DMS153 treated with DMSO at 0.1 percent for 48 hours (cell line): ENCODE data around the gene MYO9B.

Experiments
- DNase-seq: peaks from one replicate; lab custom pipeline; 2025; ENCODE audit not compliant: unreplicated experiment; lab: John Stamatoyannopoulos, UW

Gene MYO9B

GRCh38 chr19:17058236-17058635 lies 17.3 kb upstream of the MYO9B start:
- DNase-seq: no peak

GRCh38 chr19:17060802-17061201 lies 14.8 kb upstream of the MYO9B start:
- DNase-seq: no peak

GRCh38 chr19:17061205-17061604 lies 14.4 kb upstream of the MYO9B start:
- DNase-seq: no peak

- DNase-seq: no peak
Observed at GRCh38 chr19:17061691-17062090, 13.9 kb upstream of the MYO9B start.

DNA sequence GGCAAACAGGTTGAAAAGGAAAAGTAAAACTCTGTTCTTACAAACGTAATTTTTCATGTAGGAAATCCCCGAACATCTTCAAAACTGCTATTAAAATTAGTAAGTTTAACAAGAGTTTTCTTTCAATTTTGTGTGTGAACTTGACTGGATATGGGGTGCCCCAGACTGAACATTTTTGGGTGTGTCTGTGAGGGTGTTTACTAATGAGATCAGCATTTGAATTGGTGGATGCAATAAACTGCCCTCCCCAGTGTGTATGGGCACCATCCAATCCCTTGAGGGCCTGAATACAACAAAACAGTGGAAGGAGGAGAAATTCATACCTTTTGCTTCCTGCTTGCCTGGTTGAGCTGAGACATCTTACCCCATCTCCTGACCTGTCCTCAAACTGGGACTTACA lies 12.1 kb upstream of the MYO9B start:
- DNase-seq: no peak

DNA sequence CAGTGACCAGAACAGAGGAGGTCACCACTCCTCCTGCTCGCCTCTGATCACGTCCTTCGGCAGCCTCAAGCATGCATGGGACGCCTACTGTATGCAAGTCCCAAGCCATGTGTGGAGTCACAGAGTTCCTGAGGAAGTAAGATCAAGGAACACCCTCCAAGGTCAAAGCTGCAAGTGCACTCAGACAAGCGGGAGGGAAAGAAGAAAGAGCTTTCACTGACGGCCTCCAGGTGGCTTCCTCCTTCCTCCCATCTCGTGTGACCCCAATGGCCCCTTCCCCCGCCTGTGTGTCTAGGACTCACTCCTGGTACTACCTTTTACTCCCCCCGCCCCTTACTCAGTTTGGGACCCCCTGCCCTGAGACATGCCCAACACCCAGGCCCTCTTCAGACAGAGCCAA lies 6.4 kb upstream of the MYO9B start:
- DNase-seq: no peak

DNA sequence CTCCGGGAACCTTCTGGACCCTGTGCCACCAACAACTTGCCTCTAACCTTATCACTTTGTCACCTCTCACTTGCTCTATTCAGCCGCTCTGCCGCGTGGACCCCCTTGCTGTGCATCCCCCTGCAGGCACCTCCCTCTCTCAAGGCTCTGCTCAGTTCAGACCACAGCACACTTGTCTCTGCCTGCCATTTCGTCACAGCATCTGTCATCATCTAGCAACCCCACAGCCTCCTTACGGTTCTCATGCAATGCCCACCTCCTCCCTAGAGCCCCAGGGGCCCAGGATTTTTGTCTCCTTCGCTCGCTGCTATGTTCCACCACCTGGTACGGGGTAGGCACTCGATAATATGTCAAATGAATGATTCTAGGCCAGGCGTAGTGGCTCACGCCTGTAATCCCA lies 5.2 kb upstream of the MYO9B start:
- no peak for DNase-seq

- no peak for DNase-seq
Observed at GRCh38 chr19:17070912-17071311, 4.7 kb upstream of the MYO9B start.

DNA sequence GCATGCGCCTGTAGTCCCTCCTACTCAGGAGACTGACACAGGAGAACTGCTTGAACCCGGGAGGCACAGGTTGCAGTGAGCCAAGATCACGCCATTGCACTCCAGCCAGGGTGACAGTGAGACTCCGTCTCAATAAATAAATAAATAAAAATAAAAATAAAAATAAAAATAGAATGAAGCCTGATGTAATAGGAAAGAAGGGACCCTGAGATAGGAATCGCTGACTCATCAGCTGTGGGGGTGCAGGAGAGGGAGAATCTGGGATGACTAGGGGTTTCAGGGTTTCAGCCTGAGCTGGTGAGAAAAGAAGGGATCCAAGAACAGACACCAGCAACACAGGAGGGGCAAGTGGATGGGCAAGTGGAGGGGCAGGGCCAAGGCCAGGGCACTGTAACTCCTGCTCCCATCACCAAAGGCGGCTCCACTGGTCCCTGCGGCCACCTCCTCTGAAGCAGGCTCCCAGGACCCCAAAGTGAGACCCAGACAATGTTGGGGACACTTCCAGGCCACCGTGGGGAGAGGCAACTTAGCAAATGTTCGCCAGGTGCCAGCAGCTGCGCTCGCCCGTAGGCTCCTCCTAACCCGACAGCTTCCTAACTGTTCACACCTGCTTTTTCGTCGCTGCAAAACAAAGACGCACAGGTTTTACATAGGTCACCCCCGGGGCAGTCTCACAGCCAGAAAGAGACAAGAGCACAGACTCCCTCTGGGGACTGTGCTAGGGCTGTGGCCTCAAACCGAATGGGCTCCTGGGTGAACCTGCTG lies 1.5 kb upstream of the MYO9B start:
- no peak for DNase-seq

- no peak for DNase-seq
Observed at GRCh38 chr19:17074634-17075034, 943 bp upstream of the MYO9B start.

DNA sequence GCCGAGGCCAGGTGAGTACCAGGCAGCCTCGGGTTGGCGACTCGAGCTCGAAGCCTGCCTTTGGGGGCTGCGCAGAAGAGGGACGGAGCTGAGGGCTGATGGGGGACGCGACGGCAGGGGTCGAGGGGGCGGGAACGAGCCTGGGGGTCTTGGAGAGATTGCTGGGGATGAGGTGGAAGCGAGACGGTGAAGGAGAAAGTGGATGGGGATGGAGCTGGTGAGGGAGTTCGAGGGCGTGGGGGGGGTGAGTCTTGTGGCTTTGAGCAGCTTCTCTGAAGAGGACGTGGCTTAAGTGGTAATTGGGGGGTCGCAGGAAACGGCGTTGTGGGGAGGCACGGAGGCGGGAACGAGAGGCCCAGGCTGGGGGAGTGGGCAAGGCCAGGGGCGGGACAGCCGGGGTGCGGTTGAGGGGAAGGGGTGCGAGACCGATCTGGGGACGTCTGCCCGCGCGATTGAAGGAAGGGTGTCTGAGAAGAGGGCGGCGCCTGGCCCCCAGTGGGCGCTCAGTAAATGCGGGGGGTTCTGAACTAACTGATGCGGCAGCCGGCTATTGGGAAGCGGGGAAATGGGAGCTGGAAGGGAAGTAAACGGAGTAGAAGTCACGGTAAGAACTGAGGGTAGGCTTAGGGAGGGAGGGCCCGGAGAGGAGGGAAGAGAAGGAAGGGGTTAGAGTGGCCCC lies 426 bp downstream of the MYO9B start:
- DNase-seq: no peak

DNA sequence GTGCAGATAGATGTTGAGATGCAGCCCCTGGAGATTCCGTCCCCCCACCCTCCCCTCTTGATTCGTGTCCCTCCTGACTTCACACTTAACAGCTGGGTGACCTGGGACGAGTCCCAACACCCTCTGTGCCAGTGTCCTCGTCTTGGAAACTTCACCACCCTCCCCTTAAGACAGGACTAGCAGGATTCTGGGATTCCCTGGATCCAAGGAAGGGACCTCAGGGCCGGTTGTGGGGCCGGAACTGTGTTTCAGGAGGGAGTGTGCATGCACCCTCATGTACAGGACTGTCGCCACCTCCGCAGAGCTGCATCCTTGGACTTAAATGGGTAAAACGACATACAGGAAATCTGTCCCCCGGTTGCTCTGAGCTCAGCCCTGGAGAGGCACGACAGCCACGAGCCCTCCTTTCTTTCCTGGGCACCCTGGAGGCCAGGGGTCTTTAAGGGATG lies 990 bp downstream of the MYO9B start:
- DNase-seq: no peak

- no peak for DNase-seq
Observed at GRCh38 chr19:17077447-17078028, 2.0 kb downstream of the MYO9B start.

GRCh38 chr19:17078036-17078919 lies 2.7 kb downstream of the MYO9B start:
- DNase-seq: no peak

- no peak for DNase-seq
Observed at GRCh38 chr19:17078920-17079709, 3.5 kb downstream of the MYO9B start.

- no peak for DNase-seq
Observed at GRCh38 chr19:17079710-17080439, 4.3 kb downstream of the MYO9B start.

GRCh38 chr19:17080440-17080801 lies 4.8 kb downstream of the MYO9B start:
- DNase-seq: no peak

DNA sequence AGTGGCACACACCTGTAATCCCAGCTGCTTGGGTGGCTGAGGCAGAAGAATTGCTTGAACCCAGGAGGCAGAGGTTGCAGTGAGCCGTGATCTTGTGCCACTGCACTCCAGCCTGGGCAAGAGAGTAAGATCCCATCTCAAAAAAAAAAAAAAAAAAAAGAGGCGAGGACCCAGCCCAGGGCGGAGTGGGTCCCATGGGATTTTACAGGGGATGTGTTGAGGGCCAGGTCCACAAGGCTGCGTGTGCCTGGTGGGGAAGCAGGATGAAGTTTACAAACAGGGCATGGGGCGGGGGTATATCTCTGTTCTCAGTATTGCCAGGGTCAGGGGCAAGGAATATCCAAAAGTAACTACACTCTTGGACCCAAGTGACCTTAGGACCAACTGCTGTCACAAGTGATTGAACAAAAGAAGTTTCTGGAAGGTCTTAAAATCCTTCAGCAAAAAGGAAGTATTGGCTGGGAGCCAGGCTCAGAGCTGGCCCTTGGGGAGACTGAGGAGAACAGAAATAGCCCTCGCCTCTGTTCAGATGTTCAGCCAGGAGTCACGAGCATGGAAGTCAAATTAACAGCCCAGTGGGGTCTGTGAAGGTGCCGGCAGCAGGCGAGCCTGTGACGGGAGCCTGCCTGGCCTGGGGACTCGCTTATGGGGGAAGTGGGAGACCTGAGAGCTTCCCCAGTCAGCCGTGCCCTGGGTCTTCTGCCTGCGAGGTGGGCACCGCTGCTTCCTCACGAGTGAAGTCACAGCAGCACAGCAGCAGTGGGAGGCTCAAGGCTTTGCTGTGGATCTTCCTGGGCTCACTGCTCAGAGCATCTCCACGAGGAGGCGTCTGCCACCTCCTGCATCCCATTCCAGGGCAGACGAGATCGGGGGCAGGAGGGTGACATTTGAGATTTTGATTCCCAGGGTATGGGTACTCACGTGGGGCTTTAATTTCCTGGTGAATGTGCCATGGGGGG lies 6.4 kb downstream of the MYO9B start:
- no peak for DNase-seq

DNA sequence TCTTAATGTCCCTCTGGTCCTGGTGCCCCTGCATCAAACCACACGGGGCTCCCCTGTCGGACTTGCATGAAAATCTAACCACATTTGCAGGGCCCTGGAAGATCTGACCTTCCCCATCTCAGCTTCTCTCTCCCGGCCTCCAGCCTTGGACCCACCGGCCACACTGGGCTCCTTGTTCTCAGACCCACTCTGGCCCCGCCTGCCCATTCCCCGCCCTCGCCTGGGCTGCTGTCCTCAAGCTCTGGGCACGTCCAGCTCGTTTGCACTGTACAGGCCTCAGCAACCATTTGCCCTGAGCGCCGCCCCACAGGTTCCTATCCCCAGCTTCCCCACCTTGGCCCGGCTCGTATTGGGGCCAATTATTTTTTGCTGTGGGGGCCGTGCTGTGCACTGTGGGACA lies 10.5 kb downstream of the MYO9B start:
- DNase-seq: no peak
